Heart right ventricle (tissue), 16 donors: Measurements from ENCODE around the gene COMT. TPM values are rescaled to one million over a fixed set of nuclear protein-coding genes. Genes with fewer than 3 reads are reported as not detected.

ENCODE experiments used
- ATAC-seq, 8 donors: fragments of 200-7000 bp; cut with Tn5 transposase; one replicate each; pipeline ENCODE4 v1.9.1; 2020; ENCODE audit warnings: mild to moderate bottlenecking in 8 of 8, moderate library complexity in 8 of 8, moderate number of reproducible peaks in 1 of 8
- DNase-seq, 2 donors: peaks; one replicate each; pipeline ENCODE4 v3.0.0-alpha.2; 2020
- H3K27ac ChIP-seq, 10 donors: fragments of 200-600 bp; sonication (generic) in 2 of 10; one replicate each; pipeline versions ENCODE4 v1.5.0 to v1.8.0; 2020 to 2022; ENCODE audit warnings: mild to moderate bottlenecking in 3 of 10
- H3K27me3 ChIP-seq, 7 donors: fragments of 200-600 bp; one replicate each; pipeline ENCODE4 v1.8.0; 2021 to 2022; ENCODE audit warnings: mild to moderate bottlenecking in 2 of 7
- H3K36me3 ChIP-seq, 9 donors: fragments of 200-600 bp; sonication (generic) in 1 of 9; one replicate each; pipeline versions ENCODE4 v1.5.0 to v1.8.0; 2020 to 2022; ENCODE audit warnings: mild to moderate bottlenecking in 2 of 9
- H3K4me1 ChIP-seq, 9 donors: fragments of 200-600 bp; sonication (generic) in 1 of 9; one replicate each; pipeline versions ENCODE4 v1.5.0 to v1.8.0; 2020 to 2022; ENCODE audit warnings: mild to moderate bottlenecking in 4 of 9
- H3K4me3 ChIP-seq, 10 donors: fragments of 200-600 bp; sonication (generic) in 2 of 10; one replicate each; pipeline versions ENCODE4 v1.5.0 to v1.8.0; 2020 to 2022; ENCODE audit warnings: mild to moderate bottlenecking in 7 of 10, moderate library complexity in 2 of 10
- H3K9me3 ChIP-seq, 11 donors: fragments of 200-600 bp in 10 of 11; sonication (generic) in 2 of 11; one replicate each; pipeline versions ENCODE4 v1.5.0 to v1.8.0; 2013 to 2022; ENCODE audit warnings: mild to moderate bottlenecking in 2 of 11, control low read depth in 1 of 11, moderate library complexity in 1 of 11
- CTCF ChIP-seq, 9 donors: fragments of 200-600 bp; sonication (generic) in 2 of 9; IDR thresholded peaks; one replicate each; pipeline versions ENCODE4 v1.5.0 to v1.8.0; 2021 to 2022; ENCODE audit warnings: antibody characterized with exemption in 9 of 9, mild to moderate bottlenecking in 5 of 9, moderate library complexity in 1 of 9
- WGBS, 2 donors: extraction: QIAGEN DNeasy Blood & Tissue Kit; methylation state at CpG; one replicate each; pipeline ENCODE4 v1.1.7; 2013; ENCODE audit warnings: inconsistent platforms in 1 of 2; 5-methylcytosine and 5-hydroxymethylcytosine counted together
- intact Hi-C, 10 donors: fragments of 100-400 bp; cut with DNase I; formaldehyde crosslinking; loops; one replicate each; pipeline versions ENCODE4 v1.11.1 to v1.14.2; 2022
- polyA plus RNA-seq, 2 donors: library from polyadenylated mRNA; stranded (reverse); fragments of 200-250 nt; gene quantifications; one replicate each; pipeline ENCODE4 v1.2.3, GENCODE V29; 2013
- total RNA-seq, 10 donors: library from RNA; stranded (reverse); fragmentation: NEBNext Ultra II Directional in 3 of 10; extraction: Animal tissue kit (Norgen Biotek cat#: 25700) in 3 of 10; gene quantifications; one replicate each; pipeline versions ENCODE4 v1.2.1 to v1.2.4, GENCODE V29; 2021 to 2023
- donor health status: Arrhythmogenic right ventricular cardiomyopathy.
- donor health status: ischemic (EF 13 %, LVEDD 7.1; RV severe dilation, severe dysfunction).
- donor health status: healthy with polysubstance abuse.
- donor health status: DM: no; HTN: yes; CAD: no.
- donor health status: DM: no; HTN: no; CAD: no.
- donor health status: ischemic (EF 25% LVEDD 6.9; RV normal size, moderate dysfunction).
- donor health status: ischemic (EF 25% LVEDD 5.7; RV mildly dilated, moderate dysfunction).
- donor health status: healthy.
- donor health status: DM: yes; HTN: yes; CAD: no.
- donor health status: Ischemic cardiomyopathy.
- donor health status: ischemic (EF 35%, LVEDD 5.7; RV mildly dilated, moderate dysfunction).
- donor health status: nonischemic (EF 11% LVEDD 7.7; RV severe dilation, severe dysfunction).
- donor health status: DM: yes; HTN: yes; CAD: no.
- donor health status: PGD.
- donor health status: ischemic (EF 29% LVEDD 5.4; RV normal size, mild dysfunction).
- donor health status: nonischemic (EF 23%, LVEDD 6.1; RV moderate dilation, normal function).

COMT gene
- total and polyA plus RNA-seq, 12 donors: 42.9 to 273 (median 101) TPM

DNA sequence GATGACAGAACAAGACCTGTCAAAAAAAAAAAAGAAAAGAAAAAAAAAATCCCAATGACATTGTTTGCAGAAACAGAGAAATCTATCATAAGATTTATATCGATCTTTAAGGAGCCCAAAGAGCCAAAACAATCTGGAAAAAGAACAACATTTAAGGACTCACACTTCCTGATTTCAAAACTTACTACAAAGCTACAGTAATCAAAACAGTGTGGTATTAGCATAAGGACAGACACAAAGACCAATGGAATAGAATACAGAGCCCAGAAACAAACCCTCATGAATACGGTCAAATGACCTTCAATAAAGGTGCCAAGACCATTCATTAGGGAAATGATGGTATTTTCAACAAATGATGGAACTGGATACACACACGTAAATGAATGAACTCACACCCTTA is 62.9 kb downstream of the COMT start:
- no peak for DNase-seq
- Histone ChIP-seq H3K36me3 (no peaks in the 10 kb centered on the region), H3K4me3 (no peak overlapping the region), H3K27ac (no peak overlapping the region), H3K9me3 (peaks cover 0 to 26% (median 5%) of the 10 kb centered on the region in 11 donors), H3K4me1 (peaks cover 0 to 31% (median 15%) of the 10 kb centered on the region in 9 donors), H3K27me3 (no peaks in the 10 kb centered on the region)
- WGBS, 2 donors: 96 to 98% methylated on average over 3 of the region's 3 CpGs
- TF ChIP-seq CTCF (IDR thresholded peaks at IDR 0.05): no peak
- no peak for ATAC-seq
- intact Hi-C loops: no loop called here

DNA sequence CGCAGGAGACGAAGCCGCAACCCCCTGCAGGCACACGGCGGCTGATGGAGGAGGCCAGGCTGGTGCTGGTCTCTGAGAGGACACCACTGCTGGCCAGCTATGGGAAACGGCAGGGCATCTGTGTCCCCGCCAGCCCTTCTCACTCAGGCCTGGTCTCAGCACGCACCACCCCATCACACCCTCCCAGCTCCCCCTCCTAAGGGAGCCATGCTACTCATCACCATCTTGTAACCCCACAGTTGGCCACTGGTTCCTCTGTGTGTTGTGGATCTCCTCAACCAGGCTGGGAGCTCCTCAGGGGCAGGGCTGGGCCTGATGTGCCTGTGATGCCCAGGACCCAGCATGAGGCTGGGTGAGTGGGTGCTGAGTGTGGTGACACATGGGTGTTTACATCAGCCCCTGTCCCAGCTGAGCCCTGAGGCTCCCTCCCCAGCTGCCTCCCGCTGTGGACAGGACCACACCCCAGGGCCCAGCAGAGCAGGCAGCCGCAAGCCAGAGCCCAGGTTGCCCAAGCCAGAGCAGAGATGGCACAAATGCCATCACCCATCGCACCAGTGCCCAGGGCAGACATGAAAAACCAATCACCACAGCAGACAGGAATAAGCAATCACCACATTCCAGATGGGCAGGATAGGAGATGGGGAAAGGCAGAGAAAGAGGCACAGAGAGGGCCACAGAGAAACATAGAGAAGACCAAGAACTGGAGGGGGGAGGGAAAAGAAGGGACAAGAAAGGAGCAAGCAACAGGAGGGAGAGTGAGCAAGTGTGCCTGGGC is 66.8 kb downstream of the COMT start:
- no peak overlapping the region for H3K4me3 ChIP-seq
- ATAC-seq (no peak), DNase-seq (no peak)
- H3K4me1 ChIP-seq: peaks cover 0 to 24% (median 5%) of the 10 kb centered on the region in 9 donors
- H3K27ac ChIP-seq: no peak overlapping the region
- intact Hi-C loops: no loop called here
- TF ChIP-seq CTCF (IDR thresholded peaks at IDR 0.05): no peak
- WGBS, 2 donors: 85 to 90% methylated on average over 11 of the region's 11 CpGs
- H3K27me3 ChIP-seq: no peaks in the 10 kb centered on the region
- H3K9me3 ChIP-seq: peaks cover 0 to 16% (median under 1%) of the 10 kb centered on the region in 11 donors
- H3K36me3 ChIP-seq: no peaks in the 10 kb centered on the region

DNA sequence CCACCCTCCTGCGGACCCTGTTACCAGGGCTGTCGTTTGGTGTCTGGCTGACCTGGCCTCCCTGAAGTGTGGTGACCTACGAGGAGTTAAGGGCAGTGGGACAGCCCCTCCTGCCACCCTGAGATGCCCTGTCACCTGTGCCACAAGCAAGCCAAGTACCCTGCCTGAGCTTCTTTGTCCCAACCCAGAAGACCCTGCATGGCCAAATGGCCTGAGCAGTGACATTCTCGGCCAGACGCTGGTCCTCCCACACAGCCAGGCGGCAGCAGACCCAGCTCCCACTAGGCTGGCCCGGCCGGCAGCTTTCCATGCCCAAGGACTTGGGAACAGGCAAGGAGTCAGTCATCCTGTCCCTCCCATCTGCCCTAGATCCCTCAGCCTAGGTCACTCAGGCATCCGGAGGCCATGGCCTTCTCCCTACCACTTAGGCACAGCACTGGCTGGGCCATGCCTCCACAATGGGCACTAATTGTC is 67.5 kb downstream of the COMT start:
- no peak for DNase-seq
- WGBS, 2 donors: 94 to 95% methylated on average over 9 of the region's 9 CpGs
- ATAC-seq: no peak
- H3K36me3 ChIP-seq: no peaks in the 10 kb centered on the region
- H3K27ac ChIP-seq: no peak overlapping the region
- peaks cover 0 to 30% (median 9%) of the 10 kb centered on the region in 9 donors for H3K4me1 ChIP-seq
- H3K4me3 ChIP-seq: no peak overlapping the region
- TF ChIP-seq CTCF (IDR thresholded peaks at IDR 0.05): no peak
- H3K9me3 ChIP-seq: peaks cover 0 to 9% (median 0%) of the 10 kb centered on the region in 11 donors
- intact Hi-C loops: no loop called here
- H3K27me3 ChIP-seq: no peaks in the 10 kb centered on the region

GRCh38 chr22:20009582-20010306 is 68.2 kb downstream of the COMT start:
- intact Hi-C loops: no loop called here
- DNase-seq: no peak
- ATAC-seq: no peak
- Histone ChIP-seq H3K4me3 (no peak overlapping the region), H3K36me3 (no peaks in the 10 kb centered on the region), H3K27ac (no peak overlapping the region), H3K9me3 (peaks cover 0 to 2% (median 0%) of the 10 kb centered on the region in 11 donors), H3K27me3 (no peaks in the 10 kb centered on the region), H3K4me1 (peaks cover 0 to 30% (median 11%) of the 10 kb centered on the region in 9 donors)
- no peak for TF ChIP-seq CTCF (IDR thresholded peaks at IDR 0.05)
- 92 to 96% methylated on average over 8 of the region's 8 CpGs for WGBS, 2 donors
